GM19438 (cell line): ENCODE results near the gene MRPL55.

Experiments used
- ATAC-seq: cut with Tn5 transposase; IDR thresholded peaks from one replicate; pipeline ENCODE4 v1.9.1; 2021; ENCODE audit warnings: low read depth; ENCODE audit not compliant: unreplicated experiment

MRPL55 gene

DNA sequence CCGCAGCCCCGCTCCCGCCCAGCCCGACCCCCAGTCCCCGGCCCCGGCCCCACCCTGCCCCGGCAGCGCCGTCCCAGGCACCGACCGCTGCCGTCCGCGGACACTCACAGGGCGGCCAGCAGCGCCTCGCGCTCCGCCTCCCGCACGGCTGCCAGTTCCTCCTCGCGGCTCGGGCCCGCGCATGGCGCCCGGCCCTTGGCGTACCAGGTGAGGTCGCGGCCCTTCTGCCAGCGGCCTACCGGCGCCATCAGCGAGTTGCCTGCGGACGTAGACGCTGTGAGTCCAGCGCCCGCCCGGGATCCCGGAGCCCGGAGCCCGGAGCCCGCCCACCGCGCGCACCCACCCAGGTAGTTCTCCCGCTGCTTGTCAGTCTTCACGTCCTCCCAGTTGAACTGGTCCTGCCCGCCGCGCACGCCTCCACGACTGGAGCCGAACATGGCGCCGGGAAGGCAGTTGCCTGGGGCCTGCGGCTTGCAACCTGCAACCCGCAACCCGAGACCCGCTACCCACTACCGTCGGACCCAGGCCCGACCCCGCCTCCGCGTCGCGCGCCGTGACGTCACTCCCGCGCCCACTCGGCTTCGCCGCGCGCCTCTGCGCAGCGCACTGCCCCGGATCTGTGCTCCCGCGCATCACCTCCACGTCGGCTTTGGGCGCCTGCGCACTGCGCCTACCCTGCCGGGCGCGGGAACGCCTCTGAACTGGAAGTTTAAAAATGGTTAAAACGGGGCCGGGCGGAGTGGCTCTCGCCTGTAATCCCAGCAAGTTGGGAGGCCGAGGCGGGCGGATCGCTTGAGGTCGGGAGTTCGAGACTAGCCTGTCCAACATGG lies 6.1 kb downstream of the MRPL55 start, which contains the start of gene C1orf35:
TSS of gene C1orf35 (minus strand) at position 535 of the 830 bp plus-strand sequence. CDS start at position 437, 98 bp downstream.
- ATAC-seq: peak; percentile 66

DNA sequence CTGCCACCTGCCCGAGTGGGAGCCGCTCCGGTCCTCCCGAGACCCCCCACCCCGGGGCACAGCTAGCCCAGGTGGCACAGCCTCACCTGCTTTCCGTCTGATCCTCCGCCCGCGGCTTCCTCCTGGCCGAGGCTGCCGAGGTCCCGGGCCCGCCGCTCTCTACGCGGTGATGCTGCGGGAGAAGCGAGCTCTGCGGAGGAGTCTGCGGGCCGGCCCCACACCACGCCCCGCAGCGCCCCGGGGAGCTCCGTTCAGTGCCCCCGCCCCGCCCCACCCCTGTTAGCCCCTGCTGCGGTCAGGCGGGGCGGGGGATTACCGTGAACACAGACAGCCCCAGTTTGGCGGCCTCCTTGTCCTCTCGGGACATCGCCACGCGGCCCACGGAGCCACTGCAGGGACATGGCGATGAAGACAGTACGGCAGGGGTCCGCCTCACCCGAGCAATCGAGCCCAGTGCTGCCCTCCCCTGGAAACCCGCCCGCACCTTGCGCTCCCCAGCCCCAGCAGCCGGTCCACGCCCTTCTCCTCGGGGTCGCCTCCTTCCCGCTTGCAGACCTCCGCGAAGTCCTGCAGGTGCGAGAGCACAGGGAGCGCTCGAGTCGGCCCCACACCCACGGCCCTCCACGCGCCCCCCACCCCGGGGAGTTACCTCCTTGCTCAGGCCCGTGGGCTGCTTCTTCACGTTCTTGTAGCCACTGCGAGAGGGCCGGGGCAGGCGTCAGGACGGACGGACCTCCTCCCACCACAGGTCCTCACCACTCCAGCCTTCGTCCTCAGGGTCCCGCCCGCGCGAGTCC lies 6.9 kb downstream of the MRPL55 start:
- peak; percentile 25 for ATAC-seq

DNA sequence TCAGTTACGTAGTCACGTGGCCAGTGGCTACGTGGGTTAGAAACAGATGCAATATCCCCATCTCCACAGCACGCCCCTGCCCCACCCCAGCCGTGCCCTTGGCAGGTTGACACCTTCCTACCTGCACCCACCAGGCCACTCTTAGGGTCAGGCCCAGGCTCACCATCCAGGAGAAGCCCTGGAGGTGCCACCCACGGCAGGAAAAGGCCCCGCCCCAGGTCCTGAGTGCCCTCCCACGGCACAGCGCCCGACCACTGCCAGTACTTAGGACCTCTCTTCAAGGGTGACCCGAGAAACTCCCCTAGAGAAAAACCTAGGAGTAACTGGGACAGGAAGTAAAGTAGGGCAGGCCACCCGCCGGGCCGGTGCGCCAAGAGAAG lies 7.5 kb downstream of the MRPL55 start:
- ATAC-seq: no peak

DNA sequence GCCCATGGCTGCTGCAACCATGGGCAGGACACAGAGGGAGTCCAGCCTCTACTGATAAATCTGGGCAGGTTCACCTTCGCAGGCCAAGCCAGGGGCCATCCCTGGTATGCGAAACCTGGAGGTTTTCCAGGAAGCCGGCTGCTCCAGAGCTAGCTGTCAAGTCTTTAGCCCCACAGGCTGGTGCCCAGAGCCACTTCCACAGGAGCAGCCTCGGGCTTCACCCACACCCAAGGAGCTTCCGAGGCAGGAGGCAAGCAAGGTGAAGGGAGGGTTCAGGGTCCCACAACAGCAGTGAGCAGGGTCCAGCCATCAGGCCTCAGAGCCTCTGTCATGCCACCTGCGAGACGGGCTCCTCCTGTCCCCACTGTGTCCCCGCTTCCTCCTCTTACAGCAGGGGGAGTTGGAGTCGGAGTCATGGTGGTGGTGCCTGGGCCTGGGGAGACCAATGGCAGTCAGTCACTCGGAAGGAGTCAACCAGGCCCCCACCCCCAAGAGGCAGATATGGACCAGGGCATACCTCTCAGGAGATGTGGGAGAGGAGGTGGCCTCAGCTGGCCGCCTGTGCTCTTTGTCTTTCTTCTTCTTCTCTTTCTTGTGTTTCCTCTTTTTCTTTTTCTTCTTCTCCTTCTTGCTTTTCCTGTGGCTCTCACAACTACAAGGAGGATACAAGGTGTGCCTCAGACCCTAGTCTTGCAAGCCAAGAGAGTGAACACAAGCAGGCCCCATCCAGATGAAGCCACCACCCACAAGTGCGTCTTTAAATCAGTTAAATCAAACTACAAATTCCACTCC lies 8.1 kb downstream of the MRPL55 start:
- ATAC-seq: no peak

DNA sequence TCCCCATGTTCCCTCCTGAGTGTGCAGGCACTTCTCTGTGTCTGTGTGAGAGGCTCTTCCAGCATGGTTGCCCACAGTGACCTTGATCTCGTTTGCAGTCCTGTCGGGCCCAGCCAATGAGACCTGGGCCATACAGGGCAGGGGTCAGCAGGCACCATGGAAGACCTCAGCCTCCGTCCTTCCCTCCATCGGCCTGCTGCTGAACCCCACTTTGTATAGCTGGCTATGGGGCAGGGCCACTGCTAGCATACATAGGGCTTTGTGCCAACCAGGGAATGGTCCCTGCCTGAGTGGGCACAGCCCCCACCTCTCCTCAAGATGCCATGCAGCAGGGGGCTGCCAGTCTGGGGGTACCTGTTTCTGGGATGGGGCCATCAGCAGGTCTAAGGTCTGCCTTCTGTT lies 9.8 kb downstream of the MRPL55 start:
- no peak for ATAC-seq

DNA sequence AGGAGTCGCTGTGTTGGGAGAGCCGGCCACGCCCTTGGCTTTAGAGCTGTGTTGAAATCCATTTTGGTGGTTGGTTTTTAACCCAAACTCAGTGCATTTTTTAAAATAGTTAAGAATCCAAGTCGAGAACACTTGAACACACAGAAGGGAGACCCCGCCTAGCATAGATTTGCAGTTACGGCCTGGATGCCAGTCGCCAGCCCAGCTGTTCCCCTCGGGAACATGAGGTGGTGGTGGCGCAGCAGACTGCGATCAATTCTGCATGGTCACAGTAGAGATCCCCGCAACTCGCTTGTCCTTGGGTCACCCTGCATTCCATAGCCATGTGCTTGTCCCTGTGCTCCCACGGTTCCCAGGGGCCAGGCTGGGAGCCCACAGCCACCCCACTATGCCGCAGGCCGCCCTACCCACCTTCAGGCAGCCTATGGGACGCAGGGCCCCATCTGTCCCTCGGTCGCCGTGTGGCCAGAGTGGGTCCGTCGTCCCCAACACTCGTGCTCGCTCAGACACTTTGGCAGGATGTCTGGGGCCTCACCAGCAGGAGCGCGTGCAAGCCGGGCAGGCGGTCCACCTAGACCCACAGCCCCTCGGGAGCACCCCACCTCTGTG lies 10.7 kb downstream of the MRPL55 start:
- ATAC-seq: no peak

DNA sequence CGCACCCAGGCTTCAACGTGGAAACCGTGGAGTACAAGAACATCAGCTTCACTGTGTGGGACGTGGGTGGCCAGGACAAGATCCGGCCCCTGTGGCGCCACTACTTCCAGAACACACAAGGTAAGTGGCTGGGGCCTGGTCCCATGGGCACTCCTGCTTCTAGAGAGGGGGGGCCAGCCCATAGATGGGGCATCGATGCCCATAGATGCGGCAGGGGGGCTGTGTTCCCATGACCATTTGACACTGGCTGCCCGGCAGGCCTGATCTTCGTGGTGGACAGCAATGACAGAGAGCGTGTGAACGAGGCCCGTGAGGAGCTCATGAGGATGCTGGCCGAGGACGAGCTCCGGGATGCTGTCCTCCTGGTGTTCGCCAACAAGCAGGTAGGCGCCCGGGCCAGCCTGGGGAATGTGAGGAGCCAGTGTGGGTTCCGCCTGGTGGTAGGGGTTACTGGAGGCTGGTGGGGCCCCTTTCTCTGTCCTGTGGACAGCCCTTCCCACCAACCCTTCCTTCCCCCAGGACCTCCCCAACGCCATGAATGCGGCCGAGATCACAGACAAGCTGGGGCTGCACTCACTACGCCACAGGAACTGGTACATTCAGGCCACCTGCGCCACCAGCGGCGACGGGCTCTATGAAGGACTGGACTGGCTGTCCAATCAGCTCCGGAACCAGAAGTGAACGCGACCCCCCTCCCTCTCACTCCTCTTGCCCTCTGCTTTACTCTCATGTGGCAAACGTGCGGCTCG lies 11.6 kb downstream of the MRPL55 start:
- ATAC-seq: no peak

DNA sequence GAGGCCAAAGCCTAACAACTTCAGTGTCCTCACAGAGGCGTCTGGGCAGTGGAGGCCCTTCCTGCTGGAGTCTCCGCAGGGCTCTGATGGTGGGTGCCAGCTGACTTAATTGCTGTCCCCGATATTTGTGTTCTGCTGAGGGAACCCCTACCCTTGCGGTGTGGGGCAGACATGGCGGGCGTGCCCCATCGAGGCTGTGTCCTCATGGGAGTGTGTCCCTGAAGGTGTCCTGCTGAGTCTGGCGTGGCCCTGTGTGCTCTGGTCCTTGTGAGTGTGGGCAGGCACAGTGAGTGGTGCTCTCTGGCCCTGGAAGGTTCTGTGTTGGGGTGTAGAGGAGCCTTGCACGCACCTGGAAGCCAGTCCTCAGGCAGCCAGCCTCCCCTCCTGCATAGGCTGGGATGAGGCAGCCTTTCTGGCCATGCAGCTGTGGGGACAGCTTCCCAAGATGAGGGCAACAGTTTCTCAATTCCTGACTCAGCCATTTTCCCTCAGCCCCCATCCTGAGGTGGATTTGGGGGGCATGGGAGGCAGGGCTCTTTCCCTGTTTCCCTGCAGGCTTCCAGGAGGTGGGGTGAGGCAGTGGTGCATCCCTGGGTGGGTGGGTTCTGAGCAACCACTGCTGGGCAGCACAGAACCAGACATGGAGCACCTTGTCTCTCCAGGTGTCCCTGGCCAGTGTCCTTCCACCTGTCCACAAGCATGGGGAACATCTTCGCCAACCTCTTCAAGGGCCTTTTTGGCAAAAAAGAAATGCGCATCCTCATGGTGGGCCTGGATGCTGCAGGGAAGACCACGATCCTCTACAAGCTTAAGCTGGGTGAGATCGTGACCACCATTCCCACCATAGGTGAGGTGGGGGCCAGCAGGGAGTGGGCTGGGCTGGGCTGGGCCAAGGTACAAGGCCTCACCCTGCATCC lies 12.4 kb downstream of the MRPL55 start:
- ATAC-seq: no peak

DNA sequence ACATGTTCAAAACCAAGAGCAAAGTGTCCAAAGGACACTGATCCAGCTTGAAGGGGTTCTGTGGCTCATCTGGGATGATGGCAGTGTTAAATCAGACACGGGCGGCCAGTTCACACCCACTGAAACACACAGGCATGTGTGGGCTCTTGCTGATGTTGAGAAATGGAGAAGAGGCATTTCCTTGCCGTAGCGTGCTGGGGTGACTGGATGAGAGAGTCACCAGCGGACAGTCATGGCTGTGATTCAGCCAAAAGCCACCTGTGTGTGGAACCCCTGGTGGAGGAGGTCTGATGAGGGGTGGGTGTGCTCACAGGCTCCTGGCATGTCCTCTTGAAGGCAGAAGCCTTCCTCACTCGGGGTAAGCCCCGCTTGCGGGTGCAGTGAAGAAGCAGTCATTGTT lies 13.2 kb downstream of the MRPL55 start:
- no peak for ATAC-seq

DNA sequence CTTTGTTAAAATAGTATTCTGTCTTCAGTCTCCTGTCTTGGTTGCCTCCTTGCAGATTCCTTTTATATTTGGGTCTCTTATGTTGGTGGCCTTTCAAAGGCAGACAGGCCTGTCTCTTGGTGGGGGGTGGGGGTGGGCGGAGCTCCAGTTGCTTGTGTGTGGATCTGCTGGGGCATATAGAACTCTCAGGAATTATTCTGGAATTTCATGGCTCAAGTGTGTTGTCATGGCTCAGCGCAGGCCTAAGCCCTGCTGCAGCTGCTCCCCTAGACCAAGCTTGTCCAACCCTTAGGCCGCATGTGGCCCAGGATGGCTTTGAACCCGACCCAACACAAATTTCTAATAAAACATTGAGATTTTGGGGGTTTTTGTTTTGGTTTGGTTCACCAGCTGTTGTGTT lies 13.9 kb downstream of the MRPL55 start:
- no peak for ATAC-seq

DNA sequence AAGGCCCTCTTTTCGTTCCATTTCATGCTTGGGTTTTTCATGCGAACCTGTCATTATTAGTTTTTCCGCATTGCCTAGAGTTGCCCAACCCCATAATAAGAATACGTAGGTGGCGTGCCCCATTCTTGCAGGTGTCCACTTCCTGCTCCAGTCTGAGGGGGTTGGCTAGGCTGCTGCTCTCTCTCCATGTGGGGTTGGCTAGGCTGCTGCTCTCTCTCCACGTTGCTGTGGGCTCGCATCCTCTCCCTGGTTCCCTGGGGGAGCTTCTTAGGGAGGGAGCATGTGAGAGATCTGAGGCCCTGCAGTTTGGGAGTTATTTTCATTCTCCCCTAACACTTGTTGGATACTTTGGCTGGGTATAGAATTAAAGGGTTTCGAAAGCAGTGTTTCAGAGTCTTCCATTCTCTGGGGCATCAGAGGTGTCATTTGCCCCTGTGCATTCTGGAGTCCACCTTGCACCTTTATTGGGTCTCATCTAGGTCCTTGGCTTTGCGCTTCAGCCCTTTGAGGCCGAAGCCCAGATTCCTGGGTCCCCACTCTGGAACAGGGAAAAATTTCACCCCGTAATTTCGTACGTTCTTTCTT lies 14.6 kb downstream of the MRPL55 start:
- no peak for ATAC-seq

DNA sequence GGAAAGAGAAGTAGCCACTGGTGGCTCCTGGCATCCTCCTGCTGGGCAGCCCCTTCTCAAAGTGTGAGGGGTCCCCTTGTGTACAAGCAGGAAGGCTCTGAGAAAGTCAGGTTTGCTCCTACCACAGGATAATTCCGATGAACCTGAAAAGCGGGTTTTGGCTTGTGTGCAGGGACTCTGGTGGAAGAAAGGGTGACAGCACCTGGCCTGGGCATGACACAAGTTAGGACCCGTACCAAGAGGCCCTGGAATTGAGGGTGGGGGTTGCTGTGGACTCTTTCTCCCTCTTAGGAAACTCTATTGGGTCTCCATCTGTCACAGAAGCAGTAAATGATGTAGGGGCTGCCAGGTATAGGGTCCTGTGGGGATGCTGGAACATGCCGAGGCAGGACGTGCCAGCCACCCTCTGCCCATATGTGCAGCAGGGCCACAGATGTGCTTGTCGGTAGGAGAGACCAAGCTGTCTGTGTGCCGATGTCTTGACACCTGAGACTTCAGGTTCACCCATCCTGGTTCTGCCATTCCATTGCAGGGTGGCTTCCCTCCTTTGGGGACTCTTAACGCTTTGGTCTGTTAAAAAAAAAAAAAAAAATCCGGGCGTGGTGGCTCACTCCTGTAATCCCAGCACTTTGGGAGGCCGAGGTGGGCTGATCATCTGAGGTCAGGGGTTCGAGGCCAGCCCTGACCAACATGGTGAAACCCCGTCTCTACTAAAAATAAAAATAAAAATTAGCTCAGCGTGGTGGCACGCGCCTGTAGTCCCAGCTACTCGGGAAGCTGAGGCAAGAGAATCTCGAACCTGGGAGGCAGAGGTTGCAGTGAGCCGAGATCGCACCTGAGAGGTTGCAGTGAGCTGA lies 15.8 kb downstream of the MRPL55 start:
- no peak for ATAC-seq

DNA sequence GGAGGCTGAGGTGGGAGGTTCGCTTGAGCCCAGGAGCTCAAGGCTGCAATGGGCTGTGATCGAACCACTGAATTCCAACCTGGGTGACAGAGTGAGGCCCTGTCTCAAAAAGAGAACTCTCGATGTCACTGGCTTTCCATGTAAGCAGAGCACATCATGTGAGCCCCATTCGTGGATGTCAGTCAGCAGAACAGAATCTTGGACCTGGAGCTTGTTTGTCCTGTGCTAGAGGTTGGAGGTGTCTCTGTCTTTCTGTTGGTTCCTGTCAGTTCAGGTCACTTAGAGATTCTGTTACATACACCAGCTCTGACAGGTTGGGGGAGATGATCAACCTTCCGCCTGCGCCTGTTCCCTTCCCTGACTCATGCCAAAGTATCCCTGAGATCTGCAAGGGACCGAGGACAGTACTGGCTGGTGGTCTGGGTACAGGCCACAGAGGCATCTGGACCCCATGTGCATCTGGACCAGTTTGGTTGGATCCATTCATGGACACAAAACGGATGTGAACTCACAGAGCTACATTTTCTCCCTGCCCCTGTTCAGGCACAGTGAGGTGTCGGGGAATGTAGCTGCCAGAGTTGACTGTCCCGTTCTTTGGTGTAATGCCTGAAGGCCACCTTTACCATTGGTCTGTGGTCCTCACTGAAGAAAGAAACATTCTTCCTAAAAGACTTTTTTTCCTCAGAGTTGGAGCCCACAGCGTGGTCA lies 16.6 kb downstream of the MRPL55 start:
- ATAC-seq: no peak

DNA sequence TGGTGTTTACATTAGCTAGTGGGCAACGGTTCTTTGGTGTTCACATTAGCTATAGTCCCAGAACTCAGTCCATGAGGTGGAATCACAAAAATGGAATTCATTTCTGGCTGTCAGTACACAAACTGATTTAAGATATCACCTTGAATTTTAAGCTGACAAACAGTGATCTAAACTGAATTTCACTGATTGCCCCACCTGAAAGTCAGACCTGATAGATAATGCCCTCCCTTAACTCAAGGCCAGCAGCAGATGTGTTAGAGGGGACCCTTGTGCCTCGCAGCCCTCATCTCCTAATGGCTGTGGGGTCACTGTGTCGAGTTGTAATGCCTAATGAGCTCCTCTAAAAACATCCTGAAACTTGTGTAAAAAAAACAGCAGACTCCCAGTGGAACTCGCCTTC lies 18.0 kb downstream of the MRPL55 start:
- ATAC-seq: no peak

DNA sequence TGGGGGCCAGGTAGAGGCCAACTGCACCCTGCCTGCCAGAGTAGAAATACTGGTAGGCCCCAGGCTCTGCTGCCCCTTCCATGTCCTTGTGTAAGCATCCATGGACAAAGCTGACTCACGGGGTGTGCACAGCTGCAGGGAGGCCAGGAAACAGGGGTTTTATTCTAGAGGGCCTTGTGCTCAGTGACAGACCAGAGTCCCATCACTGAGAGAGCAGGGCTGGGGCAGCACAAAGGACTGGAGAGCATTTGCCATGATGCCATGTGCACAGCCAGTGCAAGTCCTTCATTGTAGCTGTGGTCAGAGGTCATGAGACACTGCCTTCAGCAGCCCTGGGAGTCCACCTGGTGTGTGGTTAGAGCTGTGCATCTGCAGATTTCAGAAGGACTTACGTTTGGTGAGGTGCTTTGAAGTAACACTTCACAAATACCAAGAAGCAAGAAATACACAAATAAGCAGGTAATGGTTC lies 18.5 kb downstream of the MRPL55 start:
- no peak for ATAC-seq

DNA sequence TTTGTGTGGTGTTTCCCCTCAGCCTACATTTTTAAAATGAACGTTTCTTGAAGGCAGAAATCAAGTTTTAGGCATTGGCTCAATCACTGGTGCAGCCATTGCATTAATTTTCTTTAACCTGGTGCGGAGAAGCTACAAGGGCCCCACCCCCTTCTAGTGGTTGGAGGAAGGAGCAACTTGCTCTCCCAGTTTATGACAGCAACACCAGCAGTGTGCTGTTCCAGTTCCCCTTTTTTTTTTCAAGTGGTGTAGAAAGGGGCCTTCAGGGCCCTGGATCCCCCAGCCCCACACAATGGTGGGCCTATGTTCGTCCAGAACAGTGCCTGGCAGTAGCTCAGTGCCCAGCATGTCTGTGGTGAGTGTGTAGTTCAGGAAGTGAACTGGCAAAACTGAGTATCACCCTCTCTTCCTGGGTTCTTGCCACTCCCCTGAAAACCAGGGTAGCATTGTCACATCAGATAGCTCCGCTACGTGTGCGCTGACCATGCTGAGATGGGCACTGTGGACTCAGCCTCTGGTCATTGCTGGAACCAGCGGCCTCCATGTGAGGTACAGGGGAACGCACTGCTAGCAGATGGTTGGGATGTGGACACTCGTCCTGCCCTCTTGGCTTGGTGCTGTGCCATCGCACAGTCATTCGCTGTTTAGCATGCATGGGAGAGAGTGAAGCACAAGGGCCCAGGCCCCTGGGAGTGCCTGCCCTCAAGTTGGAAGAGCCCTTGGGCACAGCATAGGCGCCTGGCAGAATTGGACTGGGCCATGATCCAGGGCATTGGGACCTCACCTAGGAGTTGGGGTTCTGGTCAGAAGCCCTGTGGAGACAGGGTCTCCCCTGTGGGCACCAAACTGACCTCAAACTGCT lies 19.3 kb downstream of the MRPL55 start:
- ATAC-seq: no peak
